NCI-H2196 treated with DMSO at 0.1 percent for 48 hours (cell line): ENCODE measurements around the gene RAB7A.
"Not testable (repeated sequence)": the region's sequence is repeated elsewhere in the genome, so short reads cannot be mapped to it uniquely, and the experiment has no call there.

Experiments
- DNase-seq: peaks from one replicate; lab custom pipeline; 2025; ENCODE audit not compliant: unreplicated experiment; lab: John Stamatoyannopoulos, UW

RAB7A gene

GRCh38 chr3:128815318-128816064, 89.5 kb downstream of the RAB7A start:
- DNase-seq, result no peak

- no peak for DNase-seq
Observed at GRCh38 chr3:128818186-128818787, 92.3 kb downstream of the RAB7A start.

- no peak for DNase-seq
Observed at GRCh38 chr3:128820252-128820839, 94.4 kb downstream of the RAB7A start.

GRCh38 chr3:128823008-128823407, 97.0 kb downstream of the RAB7A start:
- no peak for DNase-seq

GRCh38 chr3:128823631-128824030, 97.6 kb downstream of the RAB7A start:
- DNase-seq, result no peak

- DNase-seq, result no peak
Observed at GRCh38 chr3:128824132-128824850, 98.3 kb downstream of the RAB7A start.

GRCh38 chr3:128825117-128825725, 99.2 kb downstream of the RAB7A start:
- no peak for DNase-seq

GRCh38 chr3:128829087-128829486, 103.1 kb downstream of the RAB7A start:
- not testable (repeated sequence) for DNase-seq

- DNase-seq, result not testable (repeated sequence)
Observed at GRCh38 chr3:128829925-128830625, 104.1 kb downstream of the RAB7A start.

- DNase-seq, result not testable (repeated sequence)
Observed at GRCh38 chr3:128830762-128831161, 104.8 kb downstream of the RAB7A start.

GRCh38 chr3:128832979-128833378, 107.0 kb downstream of the RAB7A start:
- DNase-seq, result not testable (repeated sequence)

GRCh38 chr3:128835096-128835495, 109.1 kb downstream of the RAB7A start:
- DNase-seq, result no peak

GRCh38 chr3:128841926-128842920, 116.2 kb downstream of the RAB7A start:
- DNase-seq, result no peak

- no peak for DNase-seq
Observed at GRCh38 chr3:128844502-128844901, 118.5 kb downstream of the RAB7A start.

GRCh38 chr3:128845119-128845777, 119.3 kb downstream of the RAB7A start:
- DNase-seq, result no peak

- no peak for DNase-seq
Observed at GRCh38 chr3:128845778-128846485, 119.9 kb downstream of the RAB7A start.

- DNase-seq, result no peak
Observed at GRCh38 chr3:128846486-128846891, 120.5 kb downstream of the RAB7A start.

GRCh38 chr3:128847666-128848370, 121.8 kb downstream of the RAB7A start:
- no peak for DNase-seq
